ENCODE data around the gene CORO7. TPM values are rescaled to one million over a fixed set of nuclear protein-coding genes. Genes with fewer than 3 reads are reported as not detected.

The CORO7 gene
- total RNA-seq, 1 donor, result 17.7 TPM

DNA sequence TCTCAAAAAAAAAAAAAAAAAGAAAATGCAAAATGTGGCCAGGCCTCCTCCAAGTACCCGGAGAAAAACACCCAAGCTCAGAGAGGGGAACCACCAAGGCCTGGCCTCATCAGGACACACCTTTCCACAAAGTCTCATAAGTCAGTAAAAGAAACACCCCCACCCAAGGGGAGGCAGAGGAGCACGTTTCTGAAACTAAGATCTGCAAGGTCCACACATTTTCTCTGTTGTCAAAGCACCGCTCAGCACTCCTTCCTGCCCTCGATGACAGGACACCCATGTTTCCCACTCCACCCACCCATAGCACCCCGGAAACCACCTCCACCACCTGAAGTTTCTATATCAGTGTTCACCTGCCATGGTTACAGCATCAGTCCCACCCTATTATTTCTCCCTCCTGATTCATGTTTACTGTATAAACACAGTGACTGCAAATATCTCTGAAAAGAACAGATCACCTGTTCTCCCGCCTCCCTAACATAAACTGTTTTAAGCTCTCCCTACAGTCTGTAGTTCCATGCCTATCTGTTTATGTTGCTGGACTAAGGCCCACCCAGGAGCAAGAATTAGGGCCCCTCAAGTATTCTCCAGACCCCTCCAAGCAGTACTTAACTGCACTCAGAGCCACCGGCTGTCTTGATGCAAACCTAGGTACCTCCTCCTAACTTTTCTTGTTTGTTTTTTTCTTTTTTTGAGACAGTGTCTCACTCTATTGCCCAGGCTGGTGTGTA lies 2.0 kb downstream of the CORO7 start:
- Histone ChIP-seq H3K4me2 (ENCODE audit: insufficient read depth, low read length) (no peak overlapping the region), H3K27ac (ENCODE audit: low read depth, low read length) (no peak overlapping the region), H3K79me2 (ENCODE audit: insufficient read depth, low read length) (peaks cover 41% of the 10 kb centered on the region), H4K20me1 (ENCODE audit: insufficient read depth, low read length) (peaks cover 33% of the 10 kb centered on the region), H3K4me1 (ENCODE audit: insufficient read depth, low read length) (peaks cover 18% of the 10 kb centered on the region), H3K27me3 (ENCODE audit: insufficient read depth, low read length) (no peaks in the 10 kb centered on the region), H3K9me3 (ENCODE audit: low read depth, low read length) (no peaks in the 10 kb centered on the region), H3K36me3 (ENCODE audit: insufficient read depth, low read length) (no peaks in the 10 kb centered on the region), H2AFZ (ENCODE audit: low read length) (no peak overlapping the region), H3K4me3 (ENCODE audit: insufficient read depth, low read length) (no peak overlapping the region)
- peak; percentile 65 for DNase-seq (ENCODE audit: insufficient read length, low spot score, missing footprints)
- TF ChIP-seq, protein P1, sequence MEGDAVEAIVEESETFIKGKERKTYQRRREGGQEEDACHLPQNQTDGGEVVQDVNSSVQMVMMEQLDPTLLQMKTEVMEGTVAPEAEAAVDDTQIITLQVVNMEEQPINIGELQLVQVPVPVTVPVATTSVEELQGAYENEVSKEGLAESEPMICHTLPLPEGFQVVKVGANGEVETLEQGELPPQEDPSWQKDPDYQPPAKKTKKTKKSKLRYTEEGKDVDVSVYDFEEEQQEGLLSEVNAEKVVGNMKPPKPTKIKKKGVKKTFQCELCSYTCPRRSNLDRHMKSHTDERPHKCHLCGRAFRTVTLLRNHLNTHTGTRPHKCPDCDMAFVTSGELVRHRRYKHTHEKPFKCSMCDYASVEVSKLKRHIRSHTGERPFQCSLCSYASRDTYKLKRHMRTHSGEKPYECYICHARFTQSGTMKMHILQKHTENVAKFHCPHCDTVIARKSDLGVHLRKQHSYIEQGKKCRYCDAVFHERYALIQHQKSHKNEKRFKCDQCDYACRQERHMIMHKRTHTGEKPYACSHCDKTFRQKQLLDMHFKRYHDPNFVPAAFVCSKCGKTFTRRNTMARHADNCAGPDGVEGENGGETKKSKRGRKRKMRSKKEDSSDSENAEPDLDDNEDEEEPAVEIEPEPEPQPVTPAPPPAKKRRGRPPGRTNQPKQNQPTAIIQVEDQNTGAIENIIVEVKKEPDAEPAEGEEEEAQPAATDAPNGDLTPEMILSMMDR (IDR thresholded peaks at IDR 0.05; ENCODE audit: extremely low read depth, low read depth, low read length), result no peak

DNA sequence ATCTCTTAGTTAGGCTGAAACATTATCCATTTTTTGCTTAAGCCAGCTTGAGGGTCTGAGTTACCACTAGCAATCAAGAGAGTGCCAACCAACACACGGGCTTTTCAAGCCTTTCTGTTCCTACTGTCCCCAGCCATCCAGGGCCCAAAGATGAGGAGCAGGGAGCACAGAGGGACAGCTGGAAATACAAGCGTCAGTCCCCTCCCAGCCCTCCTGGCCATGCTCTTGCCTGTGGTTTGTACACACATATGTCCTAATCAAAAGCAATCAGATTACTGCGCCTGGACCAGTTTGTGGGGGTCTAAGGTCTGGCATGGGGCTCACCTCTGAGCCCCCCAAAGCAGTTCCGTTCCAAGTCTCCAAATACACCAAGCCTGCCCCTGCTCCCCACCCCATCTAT lies 3.5 kb downstream of the CORO7 start:
- H2AFZ ChIP-seq (ENCODE audit: low read length), result no peak overlapping the region
- H3K9me3 ChIP-seq (ENCODE audit: low read depth, low read length), result no peaks in the 10 kb centered on the region
- no peaks in the 10 kb centered on the region for H3K27me3 ChIP-seq (ENCODE audit: insufficient read depth, low read length)
- peaks cover 41% of the 10 kb centered on the region for H3K79me2 ChIP-seq (ENCODE audit: insufficient read depth, low read length)
- no peak overlapping the region for H3K4me3 ChIP-seq (ENCODE audit: insufficient read depth, low read length)
- H3K4me2 ChIP-seq (ENCODE audit: insufficient read depth, low read length), result no peak overlapping the region
- H3K36me3 ChIP-seq (ENCODE audit: insufficient read depth, low read length), result no peaks in the 10 kb centered on the region
- no peak for DNase-seq (ENCODE audit: insufficient read length, low spot score, missing footprints)
- peaks cover 42% of the 10 kb centered on the region for H4K20me1 ChIP-seq (ENCODE audit: insufficient read depth, low read length)
- peaks cover 25% of the 10 kb centered on the region for H3K4me1 ChIP-seq (ENCODE audit: insufficient read depth, low read length)
- TF ChIP-seq, protein P1 (IDR thresholded peaks at IDR 0.05; ENCODE audit: extremely low read depth, low read depth, low read length), result no peak
- no peak overlapping the region for H3K27ac ChIP-seq (ENCODE audit: low read depth, low read length)

- Histone ChIP-seq H3K79me2 (ENCODE audit: insufficient read depth, low read length) (peaks cover 41% of the 10 kb centered on the region), H2AFZ (ENCODE audit: low read length) (no peak overlapping the region), H3K4me1 (ENCODE audit: insufficient read depth, low read length) (peaks cover 27% of the 10 kb centered on the region), H3K9me3 (ENCODE audit: low read depth, low read length) (no peaks in the 10 kb centered on the region), H3K4me3 (ENCODE audit: insufficient read depth, low read length) (no peak overlapping the region), H3K27ac (ENCODE audit: low read depth, low read length) (no peak overlapping the region), H3K4me2 (ENCODE audit: insufficient read depth, low read length) (no peak overlapping the region), H4K20me1 (ENCODE audit: insufficient read depth, low read length) (peaks cover 43% of the 10 kb centered on the region), H3K36me3 (ENCODE audit: insufficient read depth, low read length) (peaks cover 6% of the 10 kb centered on the region), H3K27me3 (ENCODE audit: insufficient read depth, low read length) (no peaks in the 10 kb centered on the region)
- peak; percentile 82 for DNase-seq (ENCODE audit: insufficient read length, low spot score, missing footprints)
- TF ChIP-seq, protein P1 (IDR thresholded peaks at IDR 0.05; ENCODE audit: extremely low read depth, low read depth, low read length), result no peak
Observed at GRCh38 chr16:4412159-4412558, 4.2 kb downstream of the CORO7 start.

DNA sequence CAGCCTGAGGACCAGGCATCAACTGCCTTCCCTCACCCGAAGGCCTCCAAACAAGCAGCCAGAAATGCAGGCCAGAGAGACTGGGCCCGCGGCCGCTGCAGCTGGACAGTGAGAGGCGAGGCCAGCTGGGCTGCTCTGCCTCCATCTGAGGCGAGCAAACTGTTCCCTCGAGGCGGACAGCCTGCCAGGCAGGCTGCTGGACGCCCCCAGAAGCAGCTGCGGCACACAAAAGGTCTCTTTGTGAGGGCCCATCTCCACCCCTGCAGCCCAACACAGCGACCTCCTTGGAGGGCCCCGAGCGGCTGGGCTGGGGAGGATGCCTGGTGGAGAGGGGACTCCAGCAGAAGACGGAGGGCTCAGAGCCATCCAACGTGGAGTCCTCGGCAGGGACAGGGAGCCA lies 4.7 kb downstream of the CORO7 start:
- peaks cover 41% of the 10 kb centered on the region for H3K79me2 ChIP-seq (ENCODE audit: insufficient read depth, low read length)
- no peak overlapping the region for H2AFZ ChIP-seq (ENCODE audit: low read length)
- H3K9me3 ChIP-seq (ENCODE audit: low read depth, low read length), result no peaks in the 10 kb centered on the region

More for the DNA sequence above, 4.7 kb downstream of the CORO7 start:
- Histone ChIP-seq H4K20me1 (ENCODE audit: insufficient read depth, low read length) (peaks cover 43% of the 10 kb centered on the region), H3K4me3 (ENCODE audit: insufficient read depth, low read length) (no peak overlapping the region), H3K27me3 (ENCODE audit: insufficient read depth, low read length) (no peaks in the 10 kb centered on the region), H3K4me1 (ENCODE audit: insufficient read depth, low read length) (peaks cover 24% of the 10 kb centered on the region), H3K27ac (ENCODE audit: low read depth, low read length) (no peak overlapping the region), H3K4me2 (ENCODE audit: insufficient read depth, low read length) (no peak overlapping the region), H3K36me3 (ENCODE audit: insufficient read depth, low read length) (peaks cover 6% of the 10 kb centered on the region)
- DNase-seq (ENCODE audit: insufficient read length, low spot score, missing footprints), result peak; percentile 41
- TF ChIP-seq, protein P1 (IDR thresholded peaks at IDR 0.05; ENCODE audit: extremely low read depth, low read depth, low read length), result no peak
